Neural cell (in vitro differentiated cells): ENCODE results near the gene FGD6. TPM values are rescaled to one million over a fixed set of nuclear protein-coding genes. Genes with fewer than 3 reads are reported as not detected.

ENCODE experiments used
- H2AFZ ChIP-seq: fragments of 200-600, 300-800 bp; sonication (generic), shearing (Covaris generic); 2 replicates; pipeline ENCODE4 v1.6.0; 2014; ENCODE audit warnings: low read depth, mild to moderate bottlenecking, antibody characterized with exemption, low read length, moderate library complexity
- H3F3A ChIP-seq: fragments of 200-600 bp; shearing (Covaris generic); 2 replicates; pipeline ENCODE4 v1.6.1; 2016; ENCODE audit warnings: mild to moderate bottlenecking, moderate library complexity, mixed read lengths, antibody characterized with exemption, low read length; ENCODE audit not compliant: insufficient read depth, poor library complexity, severe bottlenecking
- H3K27ac ChIP-seq: fragments of 200-600, 300-800 bp; sonication (generic), shearing (Covaris generic); 2 replicates; pipeline ENCODE4 v1.5.1; 2014; ENCODE audit warnings: mild to moderate bottlenecking, low read length, moderate library complexity
- H3K27me3 ChIP-seq: fragments of 300-800, 200-600 bp; sonication (generic), shearing (Covaris generic); 2 replicates; pipeline ENCODE4 v1.6.0; 2014; ENCODE audit warnings: mild to moderate bottlenecking, low read depth, low read length, moderate library complexity; ENCODE audit not compliant: insufficient read depth
- H3K36me3 ChIP-seq: fragments of 300-800, 200-600 bp; sonication (generic), shearing (Covaris generic); 2 replicates; pipeline ENCODE4 v1.5.1; 2014; ENCODE audit warnings: mild to moderate bottlenecking, antibody characterized with exemption, low read length, moderate library complexity; ENCODE audit not compliant: insufficient read depth
- H3K4me2 ChIP-seq: fragments of 300-800, 200-600 bp; sonication (generic), shearing (Covaris generic); 2 replicates; pipeline ENCODE4 v1.6.0; 2014; ENCODE audit warnings: mild to moderate bottlenecking, low read length
- H3K4me3 ChIP-seq: fragments of 300-800, 200-600 bp; sonication (generic), shearing (Covaris generic); 2 replicates; pipeline ENCODE4 v1.5.1; 2014; ENCODE audit warnings: mild to moderate bottlenecking, low read length, moderate library complexity
- H3K79me2 ChIP-seq: fragments of 200-600 bp; shearing (Covaris generic); replicated peaks from 2 replicates; pipeline ENCODE4 v1.6.0; 2014; ENCODE audit warnings: mild to moderate bottlenecking, low read length, moderate library complexity; ENCODE audit not compliant: insufficient read depth
- H3K9ac ChIP-seq: fragments of 300-800, 200-600 bp; sonication (generic), shearing (Covaris generic); 2 replicates; pipeline ENCODE4 v1.6.1; 2016; ENCODE audit warnings: mild to moderate bottlenecking, low read length, mixed read lengths
- H3K9me2 ChIP-seq: fragments of 200-600 bp; shearing (Covaris generic); 2 replicates; pipeline ENCODE4 v1.6.1; 2016; ENCODE audit warnings: mild to moderate bottlenecking, low read length, mixed read lengths; ENCODE audit not compliant: insufficient read depth
- H3K9me3 ChIP-seq: fragments of 200-600, 300-800 bp; sonication (generic), shearing (Covaris generic); 2 replicates; pipeline ENCODE4 v1.6.1; 2016; ENCODE audit warnings: mild to moderate bottlenecking, mixed run types, low read length, moderate library complexity, mixed read lengths
- H4K20me1 ChIP-seq: fragments of 200-600 bp; shearing (Covaris generic); 2 replicates; pipeline ENCODE4 v1.6.1; 2016; ENCODE audit warnings: mild to moderate bottlenecking, mixed run types; ENCODE audit not compliant: insufficient read depth
- CTCF ChIP-seq: fragments of 450-650 bp; IDR thresholded peaks from 2 replicates; pipeline ENCODE4 v1.5.1; 2014; ENCODE audit warnings: antibody characterized with exemption, mild to moderate bottlenecking, moderate library complexity; ENCODE audit not compliant: poor library complexity, severe bottlenecking
- EP300 ChIP-seq: fragments of 450-650 bp; conservative IDR thresholded peaks from 2 replicates; pipeline ENCODE4 v1.6.1; 2014; ENCODE audit warnings: antibody characterized with exemption, mild to moderate bottlenecking, moderate library complexity; ENCODE audit not compliant: poor library complexity, severe bottlenecking
- EZH2 ChIP-seq: fragments of 200-600, 300-800 bp; shearing (Covaris generic), sonication (generic); IDR thresholded peaks from 2 replicates; pipeline ENCODE4 v1.6.1; 2014; ENCODE audit warnings: antibody characterized with exemption, low read length, borderline replicate concordance, mild to moderate bottlenecking; ENCODE audit not compliant: insufficient read depth, poor library complexity, severe bottlenecking
- MXI1 ChIP-seq: fragments of 450-650 bp; conservative IDR thresholded peaks from 2 replicates; pipeline ENCODE4 v1.6.1; 2014; ENCODE audit warnings: antibody characterized with exemption, mild to moderate bottlenecking; ENCODE audit not compliant: poor library complexity, severe bottlenecking
- POLR2AphosphoS5 ChIP-seq: IDR thresholded peaks from 2 replicates; pipeline ENCODE4 v1.6.1; 2012
- RAD21 ChIP-seq: fragments of 450-650 bp; conservative IDR thresholded peaks from 2 replicates; pipeline ENCODE4 v1.6.1; 2014; ENCODE audit warnings: antibody characterized with exemption, mild to moderate bottlenecking, moderate library complexity
- REST ChIP-seq: IDR thresholded peaks from 2 replicates; pipeline ENCODE4 v1.6.1; 2012; ENCODE audit warnings: borderline replicate concordance
- SMC3 ChIP-seq: fragments of 450-650 bp; conservative IDR thresholded peaks from 2 replicates; pipeline ENCODE4 v1.6.1; 2014; ENCODE audit warnings: antibody characterized with exemption, mild to moderate bottlenecking, moderate library complexity; ENCODE audit not compliant: poor library complexity
- TAF1 ChIP-seq: IDR thresholded peaks from 2 replicates; pipeline ENCODE4 v1.6.1; 2012; ENCODE audit warnings: low read depth
- polyA plus RNA-seq: library from polyadenylated mRNA; depleted of rRNA; stranded (reverse); fragments of >200 nt; gene quantifications from 2 replicates; pipeline ENCODE4 v1.2.3, GENCODE V29; 2014

FGD6 gene
- polyA plus RNA-seq, 1 donor from 2014 or later: 4.6 TPM

- Histone ChIP-seq H3K4me2 (no peak overlapping the region), H3K4me3 (no peak overlapping the region), H3K9ac (no peak overlapping the region), H2AFZ (no peak overlapping the region), H3K9me2 (no peaks in the 10 kb centered on the region), H4K20me1 (no peaks in the 10 kb centered on the region), H3K36me3 (no peaks in the 10 kb centered on the region), H3F3A (no peaks in the 10 kb centered on the region), H3K27me3 (no peaks in the 10 kb centered on the region), H3K27ac (no peak overlapping the region), H3K79me2 (no peaks in the 10 kb centered on the region), H3K9me3 (no peaks in the 10 kb centered on the region)
- TF ChIP-seq REST (no peak), RAD21 (no peak), MXI1 (no peak), EP300 (no peak), CTCF (no peak), EZH2 (no peak), TAF1 (no peak), POLR2AphosphoS5 (no peak), SMC3 (no peak)
Observed at GRCh38 chr12:95178136-95178535, 39.1 kb downstream of the FGD6 start.

GRCh38 chr12:95177201-95177768 is 40.0 kb downstream of the FGD6 start:
- H4K20me1 ChIP-seq: no peaks in the 10 kb centered on the region
- H3K27me3 ChIP-seq: no peaks in the 10 kb centered on the region
- no peak overlapping the region for H3K4me2 ChIP-seq
- H3K4me3 ChIP-seq: no peak overlapping the region
- H3K36me3 ChIP-seq: no peaks in the 10 kb centered on the region
- no peaks in the 10 kb centered on the region for H3K79me2 ChIP-seq
- H3K9ac ChIP-seq: no peak overlapping the region
- H3K9me3 ChIP-seq: no peaks in the 10 kb centered on the region
- H3K9me2 ChIP-seq: no peaks in the 10 kb centered on the region
- H3K27ac ChIP-seq: no peak overlapping the region
- H2AFZ ChIP-seq: no peak overlapping the region
- TF ChIP-seq EP300 (no peak), REST (no peak), POLR2AphosphoS5 (no peak), SMC3 (no peak), EZH2 (no peak), TAF1 (no peak), RAD21 (no peak), CTCF (no peak), MXI1 (no peak)
- no peaks in the 10 kb centered on the region for H3F3A ChIP-seq
